IPS-18a (cell line): ENCODE results near the gene HSPBAP1.

Experiments used
- H3K27ac ChIP-seq: one replicate; pipeline ENCODE4 v1.5.1; 2013; ENCODE audit warnings: low read length
- H3K27me3 ChIP-seq: one replicate; pipeline ENCODE4 v1.6.1; 2013; ENCODE audit warnings: mild to moderate bottlenecking, low read length; ENCODE audit not compliant: control insufficient read depth, insufficient read depth
- H3K36me3 ChIP-seq: one replicate; pipeline ENCODE4 v1.6.1; 2013; ENCODE audit warnings: low read depth, low read length; ENCODE audit not compliant: control insufficient read depth
- H3K4me1 ChIP-seq: one replicate; pipeline ENCODE4 v1.6.1; 2013; ENCODE audit warnings: low read depth, low read length; ENCODE audit not compliant: control insufficient read depth
- H3K4me3 ChIP-seq: one replicate; pipeline ENCODE4 v1.5.1; 2013; ENCODE audit warnings: low read length
- H3K9ac ChIP-seq: one replicate; pipeline ENCODE4 v1.6.1; 2013; ENCODE audit warnings: mild to moderate bottlenecking, low read length, moderate library complexity
- H3K9me3 ChIP-seq: one replicate; pipeline ENCODE4 v1.6.1; 2013; ENCODE audit warnings: low read depth, low read length; ENCODE audit not compliant: control insufficient read depth

Gene HSPBAP1

GRCh38 chr3:122782804-122783203 lies 10.8 kb downstream of the HSPBAP1 start:
- peaks cover 2% of the 10 kb centered on the region for H3K4me1 ChIP-seq
- no peak overlapping the region for H3K9ac ChIP-seq
- no peaks in the 10 kb centered on the region for H3K36me3 ChIP-seq
- H3K9me3 ChIP-seq = no peaks in the 10 kb centered on the region
- H3K27me3 ChIP-seq = no peaks in the 10 kb centered on the region
- H3K27ac ChIP-seq = no peak overlapping the region
- no peak overlapping the region for H3K4me3 ChIP-seq

GRCh38 chr3:122777563-122777962 lies 16.1 kb downstream of the HSPBAP1 start:
- Histone ChIP-seq H3K27ac (no peak overlapping the region), H3K9ac (no peak overlapping the region), H3K36me3 (no peaks in the 10 kb centered on the region), H3K4me3 (no peak overlapping the region), H3K4me1 (peaks cover 6% of the 10 kb centered on the region), H3K27me3 (no peaks in the 10 kb centered on the region), H3K9me3 (no peaks in the 10 kb centered on the region)

- Histone ChIP-seq H3K9ac (no peak overlapping the region), H3K4me1 (peaks cover 6% of the 10 kb centered on the region), H3K27ac (no peak overlapping the region), H3K4me3 (no peak overlapping the region), H3K36me3 (no peaks in the 10 kb centered on the region), H3K9me3 (no peaks in the 10 kb centered on the region), H3K27me3 (no peaks in the 10 kb centered on the region)
Measured at GRCh38 chr3:122776675-122777468, 16.8 kb downstream of the HSPBAP1 start.

- Histone ChIP-seq H3K9me3 (no peaks in the 10 kb centered on the region), H3K27me3 (no peaks in the 10 kb centered on the region), H3K9ac (no peak overlapping the region), H3K36me3 (no peaks in the 10 kb centered on the region), H3K4me1 (peaks cover 6% of the 10 kb centered on the region), H3K4me3 (no peak overlapping the region), H3K27ac (no peak overlapping the region)
Measured at GRCh38 chr3:122774564-122774963, 19.1 kb downstream of the HSPBAP1 start.

- H3K27me3 ChIP-seq = no peaks in the 10 kb centered on the region
Measured at GRCh38 chr3:122773944-122774509, 19.6 kb downstream of the HSPBAP1 start.

GRCh38 chr3:122772827-122773226 lies 20.8 kb downstream of the HSPBAP1 start:
- H3K9me3 ChIP-seq = no peaks in the 10 kb centered on the region
- no peaks in the 10 kb centered on the region for H3K27me3 ChIP-seq
- no peaks in the 10 kb centered on the region for H3K36me3 ChIP-seq
- no peak overlapping the region for H3K4me3 ChIP-seq
- no peak overlapping the region for H3K9ac ChIP-seq
- H3K4me1 ChIP-seq = peaks cover 4% of the 10 kb centered on the region
- no peak overlapping the region for H3K27ac ChIP-seq

More at GRCh38 chr3:122773944-122774509, 19.6 kb downstream of the HSPBAP1 start:
- no peak overlapping the region for H3K9ac ChIP-seq
- no peak overlapping the region for H3K27ac ChIP-seq
- H3K4me3 ChIP-seq = no peak overlapping the region
- H3K9me3 ChIP-seq = no peaks in the 10 kb centered on the region
- H3K36me3 ChIP-seq = no peaks in the 10 kb centered on the region
- H3K4me1 ChIP-seq = peaks cover 6% of the 10 kb centered on the region

- H3K36me3 ChIP-seq = no peaks in the 10 kb centered on the region
- H3K9ac ChIP-seq = no peak overlapping the region
- no peaks in the 10 kb centered on the region for H3K4me1 ChIP-seq
- H3K27ac ChIP-seq = no peak overlapping the region
- no peak overlapping the region for H3K4me3 ChIP-seq
- no peaks in the 10 kb centered on the region for H3K27me3 ChIP-seq
- H3K9me3 ChIP-seq = no peaks in the 10 kb centered on the region
Measured at GRCh38 chr3:122770521-122771202, 23.0 kb downstream of the HSPBAP1 start.

GRCh38 chr3:122767540-122768372 lies 25.9 kb downstream of the HSPBAP1 start:
- no peaks in the 10 kb centered on the region for H3K36me3 ChIP-seq
- H3K9me3 ChIP-seq = no peaks in the 10 kb centered on the region
- H3K4me1 ChIP-seq = no peaks in the 10 kb centered on the region
- H3K4me3 ChIP-seq = no peak overlapping the region
- H3K27me3 ChIP-seq = no peaks in the 10 kb centered on the region
- H3K27ac ChIP-seq = no peak overlapping the region
- no peak overlapping the region for H3K9ac ChIP-seq

GRCh38 chr3:122766430-122766829 lies 27.2 kb downstream of the HSPBAP1 start:
- Histone ChIP-seq H3K4me1 (no peaks in the 10 kb centered on the region), H3K27me3 (no peaks in the 10 kb centered on the region), H3K36me3 (no peaks in the 10 kb centered on the region), H3K9ac (no peak overlapping the region), H3K9me3 (no peaks in the 10 kb centered on the region), H3K27ac (no peak overlapping the region), H3K4me3 (no peak overlapping the region)

- peak overlapping the region; percentile 69 for H3K27ac ChIP-seq
- H3K9ac ChIP-seq = no peak overlapping the region
- H3K4me1 ChIP-seq = peaks cover 16% of the 10 kb centered on the region
- peaks cover 4% of the 10 kb centered on the region for H3K36me3 ChIP-seq
- no peaks in the 10 kb centered on the region for H3K27me3 ChIP-seq
- no peak overlapping the region for H3K4me3 ChIP-seq
- H3K9me3 ChIP-seq = no peaks in the 10 kb centered on the region
Measured at GRCh38 chr3:122760453-122761271, 33.0 kb downstream of the HSPBAP1 start.
